Eye (tissue), 1 donor: Measurements from ENCODE around the gene UQCC3.

ENCODE experiments used
- DNase-seq: peaks from one replicate; pipeline ENCODE4 v3.0.0-alpha.2; 2015

UQCC3 gene

GRCh38 chr11:62705880-62706849 is 34.7 kb downstream of the UQCC3 start:
- DNase-seq: peak; percentile 98

GRCh38 chr11:62706850-62707247 is 35.4 kb downstream of the UQCC3 start:
- DNase-seq: no peak

- peak; percentile 97 for DNase-seq
Observed at GRCh38 chr11:62707277-62707861, 35.9 kb downstream of the UQCC3 start, which contains the start of the genes BSCL2 and GNG3. Gene BSCL2, minus strand, starts transcription at chr11:62707424. Its CDS starts 229 bp downstream, at chr11:62707195. Gene GNG3, plus strand, starts transcription at chr11:62707676. Its CDS starts 620 bp downstream, at chr11:62708296.

- DNase-seq: peak; percentile 40
Observed at GRCh38 chr11:62708392-62708791, 36.9 kb downstream of the UQCC3 start.

GRCh38 chr11:62708793-62709192 is 37.3 kb downstream of the UQCC3 start:
- DNase-seq: no peak

- DNase-seq: peak; percentile 99
Observed at GRCh38 chr11:62709247-62710000, 38.0 kb downstream of the UQCC3 start.

GRCh38 chr11:62710001-62710345 is 38.5 kb downstream of the UQCC3 start:
- no peak for DNase-seq

GRCh38 chr11:62712276-62712812 is 40.9 kb downstream of the UQCC3 start:
- no peak for DNase-seq

GRCh38 chr11:62712861-62713260 is 41.4 kb downstream of the UQCC3 start:
- DNase-seq: no peak

- DNase-seq: no peak
Observed at GRCh38 chr11:62713343-62713742, 41.9 kb downstream of the UQCC3 start.

GRCh38 chr11:62715150-62716130 is 44.0 kb downstream of the UQCC3 start:
- DNase-seq: no peak

- no peak for DNase-seq
Observed at GRCh38 chr11:62716206-62716605, 44.7 kb downstream of the UQCC3 start.

GRCh38 chr11:62716816-62717215 is 45.3 kb downstream of the UQCC3 start:
- DNase-seq: no peak

- DNase-seq: no peak
Observed at GRCh38 chr11:62719302-62719978, 48.0 kb downstream of the UQCC3 start.

- no peak for DNase-seq
Observed at GRCh38 chr11:62721994-62722393, 50.5 kb downstream of the UQCC3 start.
